Choroid plexus epithelial cell (primary cell): Measurements from ENCODE around the gene LACC1.

Experiments
- DNase-seq: peaks from one replicate; pipeline ENCODE4 v3.0.0-alpha.2; 2010; ENCODE audit warnings: low read depth
- H3K4me3 ChIP-seq: 2 replicates; pipeline ENCODE4 v1.5.1; 2011; ENCODE audit warnings: low read depth, mild to moderate bottlenecking, control low read depth, low read length, moderate library complexity
- TF ChIP-seq, protein P1 (sequence below): conservative IDR thresholded peaks from 2 replicates; pipeline ENCODE4 v1.5.1; 2011; ENCODE audit warnings: low read depth, mild to moderate bottlenecking, control low read depth, inconsistent platforms, low read length, moderate library complexity

LACC1 gene

DNA sequence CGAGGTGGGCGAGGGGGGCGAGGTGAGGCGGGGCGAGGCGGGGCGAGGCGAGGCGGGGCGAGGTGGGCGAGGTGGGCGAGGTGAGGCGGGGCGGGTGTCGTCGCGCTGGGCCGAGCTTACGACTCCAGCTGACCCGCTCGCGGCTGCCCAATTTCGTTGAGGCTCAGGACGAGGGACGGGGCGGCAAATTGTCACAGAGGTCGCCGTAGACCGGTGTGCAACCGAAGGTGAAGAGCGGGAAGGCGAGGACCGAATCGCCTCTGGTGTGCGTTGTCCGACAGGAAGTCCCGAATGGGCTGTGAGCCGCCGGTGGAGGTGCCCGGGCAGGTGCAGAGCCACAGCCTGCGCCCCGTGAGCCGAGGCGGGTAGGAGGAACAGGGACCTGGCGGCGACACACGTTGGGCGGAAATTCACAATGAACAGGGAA is at the start of gene LACC1:
TSS of gene LACC1 (plus strand) at position 150 of the 427 bp plus-strand sequence. CDS start 1,082 bp downstream, outside the sequence.
- DNase-seq, result no peak
- TF ChIP-seq, protein P1, sequence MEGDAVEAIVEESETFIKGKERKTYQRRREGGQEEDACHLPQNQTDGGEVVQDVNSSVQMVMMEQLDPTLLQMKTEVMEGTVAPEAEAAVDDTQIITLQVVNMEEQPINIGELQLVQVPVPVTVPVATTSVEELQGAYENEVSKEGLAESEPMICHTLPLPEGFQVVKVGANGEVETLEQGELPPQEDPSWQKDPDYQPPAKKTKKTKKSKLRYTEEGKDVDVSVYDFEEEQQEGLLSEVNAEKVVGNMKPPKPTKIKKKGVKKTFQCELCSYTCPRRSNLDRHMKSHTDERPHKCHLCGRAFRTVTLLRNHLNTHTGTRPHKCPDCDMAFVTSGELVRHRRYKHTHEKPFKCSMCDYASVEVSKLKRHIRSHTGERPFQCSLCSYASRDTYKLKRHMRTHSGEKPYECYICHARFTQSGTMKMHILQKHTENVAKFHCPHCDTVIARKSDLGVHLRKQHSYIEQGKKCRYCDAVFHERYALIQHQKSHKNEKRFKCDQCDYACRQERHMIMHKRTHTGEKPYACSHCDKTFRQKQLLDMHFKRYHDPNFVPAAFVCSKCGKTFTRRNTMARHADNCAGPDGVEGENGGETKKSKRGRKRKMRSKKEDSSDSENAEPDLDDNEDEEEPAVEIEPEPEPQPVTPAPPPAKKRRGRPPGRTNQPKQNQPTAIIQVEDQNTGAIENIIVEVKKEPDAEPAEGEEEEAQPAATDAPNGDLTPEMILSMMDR, result no peak
- peak within 1 kb of the TSS; percentile 89 for H3K4me3 ChIP-seq

DNA sequence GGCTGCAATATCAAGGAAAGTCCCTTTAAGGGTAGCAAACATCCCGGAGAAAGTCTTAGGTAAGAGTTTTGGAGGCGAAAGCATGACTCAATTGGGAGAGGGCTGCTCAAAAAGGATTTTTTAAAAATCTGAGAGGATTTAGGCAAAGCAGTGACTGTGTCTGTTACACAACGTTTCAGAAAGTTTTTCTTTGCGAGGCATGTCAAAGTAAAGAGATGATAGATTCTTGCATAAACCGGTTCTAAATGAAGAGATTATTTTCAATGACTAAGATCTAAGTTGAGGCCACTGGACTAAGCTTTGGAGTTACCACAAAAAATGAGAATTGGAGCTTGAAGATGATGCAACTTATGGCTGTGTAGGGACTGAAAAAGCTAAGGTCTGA is 49.2 kb upstream of the LACC1 start:
- H3K4me3 ChIP-seq, result no peak overlapping the region
- peak; percentile 87 for DNase-seq
- TF ChIP-seq, protein P1, result no peak

DNA sequence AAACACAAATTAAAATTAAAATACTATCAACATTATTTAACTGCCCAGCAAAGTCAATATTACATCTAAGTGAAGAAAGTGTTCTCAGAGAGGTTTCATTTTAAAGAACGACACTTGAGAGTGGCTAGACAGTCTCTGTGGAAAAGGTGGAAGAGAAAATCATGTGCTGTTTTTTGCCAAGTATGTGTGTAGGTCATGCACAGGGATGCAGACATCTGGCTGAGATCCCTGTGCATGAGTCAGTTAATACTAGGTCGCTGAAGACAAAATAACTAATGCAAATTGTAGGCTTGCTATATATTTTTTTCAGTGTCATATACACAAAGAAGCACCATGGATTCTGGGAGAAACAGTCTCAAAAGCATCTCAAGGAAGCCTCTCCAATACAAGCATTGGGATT is 48.6 kb upstream of the LACC1 start:
- DNase-seq, result peak; percentile 77
- TF ChIP-seq, protein P1, result no peak

DNA sequence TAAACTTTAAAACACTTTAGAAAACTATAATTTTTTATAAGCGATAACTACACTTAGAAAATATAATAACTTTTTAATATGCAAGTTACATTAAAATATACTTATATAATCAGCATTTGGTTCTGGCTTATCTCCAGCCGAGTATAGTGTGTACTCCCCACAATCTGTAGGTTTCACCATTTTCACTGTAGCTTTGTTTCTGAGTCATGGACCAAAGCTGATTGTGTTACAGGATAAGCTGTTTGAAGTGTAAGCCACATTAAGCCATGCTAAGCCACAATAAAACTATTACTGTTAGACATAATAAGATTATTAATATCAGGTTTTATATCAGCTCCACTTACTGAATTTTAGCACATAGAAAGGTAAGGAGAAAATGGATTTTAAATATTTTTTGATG is 44.0 kb upstream of the LACC1 start:
- DNase-seq, result peak; percentile 80
- TF ChIP-seq, protein P1, result no peak
- no peak overlapping the region for H3K4me3 ChIP-seq

More for the DNA sequence above, 48.6 kb upstream of the LACC1 start:
- no peak overlapping the region for H3K4me3 ChIP-seq

DNA sequence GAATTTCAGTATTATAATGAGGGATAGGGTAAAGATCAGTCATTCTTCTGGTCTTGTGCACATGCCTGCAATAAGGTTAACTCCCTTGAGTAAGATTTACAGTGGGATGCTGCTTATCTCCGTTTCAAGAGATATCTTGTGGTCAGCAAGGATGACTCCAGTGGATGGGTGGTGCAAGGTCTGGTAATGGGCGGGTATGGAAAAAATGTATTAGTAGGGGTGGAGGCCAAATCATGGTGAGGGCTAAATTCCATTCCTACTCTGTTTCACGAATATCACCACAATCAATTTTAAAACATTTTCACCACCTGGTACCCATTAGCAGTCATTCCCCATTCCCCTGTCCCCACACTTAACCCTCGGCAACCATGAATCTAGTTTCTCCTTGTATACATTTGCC is 40.8 kb upstream of the LACC1 start:
- no peak overlapping the region for H3K4me3 ChIP-seq
- TF ChIP-seq, protein P1, result no peak
- peak; percentile 58 for DNase-seq

DNA sequence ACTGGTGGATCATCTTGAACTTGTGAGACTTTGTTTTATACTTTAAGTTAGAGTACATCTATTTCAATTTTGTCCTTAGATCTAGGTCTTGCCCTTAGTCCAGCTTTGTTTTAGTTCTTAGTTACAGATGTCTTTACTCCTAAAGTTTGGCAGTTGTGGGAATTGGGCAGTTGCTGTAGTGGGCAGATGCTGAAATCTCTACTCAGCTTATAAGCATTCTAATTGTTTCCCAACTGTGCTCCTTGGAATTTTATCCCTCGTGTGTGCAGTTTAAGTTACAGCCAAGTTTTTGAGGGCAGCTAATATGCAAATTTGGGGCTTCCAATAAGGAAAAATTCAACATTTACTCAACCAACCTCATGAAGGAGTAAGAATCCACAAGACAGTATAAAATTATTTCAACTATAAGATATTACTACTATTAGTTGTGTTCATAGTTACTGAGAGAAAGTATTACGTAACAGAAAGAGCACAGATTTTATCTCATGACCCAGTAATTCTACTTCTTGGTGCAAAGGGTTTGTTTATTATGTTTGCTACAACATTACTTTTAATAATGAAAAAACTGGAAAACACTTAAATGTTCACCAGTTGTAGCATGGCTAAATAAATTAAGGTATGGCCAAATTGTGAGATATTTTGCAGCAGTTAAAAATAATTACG is 33.1 kb upstream of the LACC1 start:
- no peak overlapping the region for H3K4me3 ChIP-seq
- peak; percentile 65 for DNase-seq
- TF ChIP-seq, protein P1, result no peak
